ENCODE results near the gene WDFY2. TPM values are rescaled to one million over a fixed set of nuclear protein-coding genes. Genes with fewer than 3 reads are reported as not detected.

Gene WDFY2
- total and polyA plus RNA-seq, 2 of the 8 experiments (the other 6 are each of a cell fraction or from before 2014, with no cell fraction given) = 13.9 to 29.0 TPM

GRCh38 chr13:51760592-51760991 is 176.3 kb downstream of the WDFY2 start:
- ChIA-PET POLR2A (ENCODE audit: partially characterized antibody) (interaction anchor here (1.6 kb wide), 1 partner anchor 308 kb away, joined by 6 read pairs; the partner anchor contains the start of gene INTS6), CTCF (ENCODE audit: partially characterized antibody) (interaction anchor here (0.8 to 4.9 kb wide), 6 partner anchors 8 to 327 kb away, joined by 3 to 38 read pairs (median 4); no protein-coding TSS in a partner anchor)
- Histone ChIP-seq H3K23me2 (ENCODE audit: low read depth, low read length) (no peaks in the 10 kb centered on the region), H3K9ac (replicated peaks in 1 of 4; ENCODE audit: extremely low read depth in 1 of 4, low read depth in 3 of 4, low read length in 3 of 4) (no peak overlapping the region), H4K91ac (replicated peaks; ENCODE audit: insufficient read length, low read length) (no peak overlapping the region), H2AFZ (ENCODE audit: low read length) (no peak overlapping the region), H3K4me3 (ENCODE audit: extremely low read depth in 1 of 4, insufficient read depth in 2 of 4, low read depth in 3 of 4, low read length in 4 of 4) (no peak overlapping the region), H3K79me2 (ENCODE audit: control insufficient read depth in 1 of 2, insufficient read depth in 2 of 2, low read length in 2 of 2) (no peaks in the 10 kb centered on the region), H4K8ac (ENCODE audit: extremely low read depth, insufficient read depth, low read length) (no peak overlapping the region), H2BK15ac (ENCODE audit: low read length) (no peak overlapping the region), H2BK5ac (ENCODE audit: low read depth, low read length) (no peak overlapping the region), H3K18ac (ENCODE audit: extremely low read depth, low read length) (no peak overlapping the region), H3K4ac (replicated peaks; ENCODE audit: insufficient read length, low read depth, low read length) (no peak overlapping the region), H3K4me1 (replicated peaks in 1 of 4; ENCODE audit: control insufficient read depth in 3 of 4, insufficient read depth in 4 of 4, low read length in 3 of 4) (no peaks in the 10 kb centered on the region; a peak in 1 of 7 replicates), H3K14ac (ENCODE audit: insufficient read length) (no peak overlapping the region), H2AK5ac (ENCODE audit: low read depth, low read length) (no peak overlapping the region), H3K9me3 (ENCODE audit: insufficient read depth in 2 of 2, low read depth in 1 of 2, low read length in 1 of 2) (no peaks in the 10 kb centered on the region), H4K20me1 (replicated peaks in 1 of 2; ENCODE audit: control insufficient read depth in 1 of 2, insufficient read depth in 2 of 2, low read length in 2 of 2) (no peaks in the 10 kb centered on the region), H3K23ac (ENCODE audit: insufficient read length) (no peak overlapping the region), H3K27ac (ENCODE audit: low read depth, low read length) (no peak overlapping the region), H3K4me2 (ENCODE audit: insufficient read depth in 1 of 2, low read depth in 2 of 2, low read length in 2 of 2) (no peak overlapping the region), H3K27me3 (replicated peaks in 1 of 4; ENCODE audit: control insufficient read depth in 3 of 4, extremely low read depth in 1 of 4, insufficient read depth in 3 of 4, low read length in 3 of 4) (no peaks in the 10 kb centered on the region), H2BK120ac (replicated peaks; ENCODE audit: low read depth, low read length) (no peak overlapping the region), H2BK20ac (ENCODE audit: low read length) (no peak overlapping the region), H2BK12ac (ENCODE audit: low read depth, low read length) (no peak overlapping the region), H3K56ac (replicated peaks; ENCODE audit: insufficient read length, low read depth, low read length) (no peak overlapping the region), H4K5ac (ENCODE audit: insufficient read length, low read depth, low read length) (no peak overlapping the region), H3K36me3 (ENCODE audit: control insufficient read depth in 2 of 4, insufficient read depth in 4 of 4, low read length in 3 of 4) (peaks cover 4 to 44% (median 17%) of the 10 kb centered on the region in 4 experiments; a peak in 6 of 8 replicates), H3K79me1 (ENCODE audit: low read depth, low read length) (no peaks in the 10 kb centered on the region; the same call in 1 of the 2 replicates)
- no peak for FAIRE-seq
- WGBS, 2 experiments (ENCODE audit: extremely low coverage in 1 of 2, insufficient coverage in 1 of 2, insufficient read length in 1 of 2, insufficient replicate concordance in 2 of 2, low coverage in 1 of 2, low lambda C conversion rate in 2 of 2, missing lambda C conversion rate in 1 of 2) = 96% methylated on average over 12 of the region's 12 CpGs; no CpG with 5 or more reads in 1 of the 2 experiments
- no peak for DNase-seq (ENCODE audit: low read depth in 1 of 2, low spot score in 2 of 2)
- TF ChIP-seq SIRT6 (IDR thresholded peaks at IDR 0.05; ENCODE audit: low read length) (no peak), KDM5A (IDR thresholded peaks at IDR 0.05; ENCODE audit: low read length) (no peak), POLR2A (IDR thresholded peaks at IDR 0.05; ENCODE audit: control extremely low read depth in 1 of 2, low read depth in 2 of 2, low read length in 2 of 2) (no peak), TAF1 (IDR thresholded peaks at IDR 0.05; ENCODE audit: low read depth, low read length) (no peak), SUZ12 (IDR thresholded peaks at IDR 0.05; ENCODE audit: low read length) (no peak), NRF1 (IDR thresholded peaks at IDR 0.05; ENCODE audit: low read depth, low read length) (no peak), USF2 (IDR thresholded peaks at IDR 0.05; ENCODE audit: low read length) (no peak), POU5F1 (IDR thresholded peaks at IDR 0.05; ENCODE audit: low read depth, low read length) (no peak), POLR2AphosphoS5 (IDR thresholded peaks at IDR 0.05; ENCODE audit: low read depth, low read length) (no peak), E2F6 (IDR thresholded peaks at IDR 0.05) (no peak), BRCA1 (IDR thresholded peaks at IDR 0.05; ENCODE audit: low read depth, low read length) (no peak), EP300 (IDR thresholded peaks at IDR 0.05; ENCODE audit: borderline replicate concordance in 1 of 2, low read depth in 2 of 2, low read length in 2 of 2) (no peak), MAFK (IDR thresholded peaks at IDR 0.05; ENCODE audit: low read depth, low read length) (no peak)

All from H1 (cell line).